CD4-positive, alpha-beta T cell (primary cell): ENCODE results near the gene GAS2L1. TPM values are rescaled to one million over a fixed set of nuclear protein-coding genes. Genes with fewer than 3 reads are reported as not detected.

Source experiments
- ATAC-seq: fragments of 200-7000 bp; cut with Tn5 transposase; one replicate; pipeline ENCODE4 v1.10.0; 2022; ENCODE audit warnings: mild to moderate bottlenecking; ENCODE audit not compliant: poor library complexity
- CTCF ChIA-PET: fragments of 350-600 bp; sonication (Branson Sonifier 250); formaldehyde crosslinking; loops from one replicate; lab custom pipeline; 2021; ENCODE audit warnings: antibody characterized with exemption, inconsistent platforms; lab: Charles Lee
- POLR2A ChIA-PET: fragments of 350-600 bp; sonication (Branson Sonifier 250); formaldehyde crosslinking; loops from one replicate; lab custom pipeline; 2021; ENCODE audit warnings: antibody characterized with exemption, inconsistent platforms; lab: Charles Lee
- DNase-seq, 14 experiments: peaks; one replicate each; pipeline ENCODE4 v3.0.0-alpha.2; 2013 to 2020; ENCODE audit warnings: mixed read lengths in 2 of 14
- H3K27ac ChIP-seq, 2 donors: one replicate each; pipeline versions ENCODE4 v1.5.1 to v1.7.0; 2013; ENCODE audit warnings: low read length in 2 of 2, low read depth in 1 of 2, mild to moderate bottlenecking in 1 of 2
- H3K27me3 ChIP-seq, 2 experiments: 1 replicate in 1 of 2; 2 replicates in 1 of 2; pipeline versions ENCODE4 v1.6.1 to v1.7.0; 2013; ENCODE audit warnings: low read length in 2 of 2, control low read depth in 1 of 2, mild to moderate bottlenecking in 1 of 2, moderate library complexity in 1 of 2; ENCODE audit not compliant: insufficient read depth in 2 of 2, control insufficient read depth in 1 of 2
- H3K36me3 ChIP-seq: one replicate; pipeline ENCODE4 v1.6.1; 2013; ENCODE audit warnings: low read length, control low read depth; ENCODE audit not compliant: insufficient read depth
- H3K4me1 ChIP-seq: one replicate; pipeline ENCODE4 v1.6.1; 2013; ENCODE audit warnings: low read length, control low read depth; ENCODE audit not compliant: insufficient read depth
- H3K4me3 ChIP-seq: one replicate; pipeline ENCODE4 v1.5.1; 2013; ENCODE audit warnings: mild to moderate bottlenecking, low read length, moderate library complexity
- H3K9me3 ChIP-seq, 2 experiments: 1 replicate in 1 of 2; 2 replicates in 1 of 2; pipeline versions ENCODE4 v1.6.1 to v1.7.0; 2013; ENCODE audit warnings: low read length in 2 of 2, mild to moderate bottlenecking in 2 of 2, control low read depth in 1 of 2, moderate library complexity in 1 of 2; ENCODE audit not compliant: control insufficient read depth in 1 of 2, insufficient read depth in 1 of 2
- H3K27ac Mint-ChIP-seq: one replicate; pipeline ENCODE4 v1.8.0; 2020; ENCODE audit warnings: mixed read lengths
- H3K27me3 Mint-ChIP-seq: one replicate; pipeline ENCODE4 v1.8.0; 2021; ENCODE audit warnings: mixed read lengths
- H3K36me3 Mint-ChIP-seq: one replicate; pipeline ENCODE4 v1.8.0; 2021; ENCODE audit warnings: low read depth, mixed read lengths
- H3K4me1 Mint-ChIP-seq: one replicate; pipeline ENCODE4 v1.8.0; 2021; ENCODE audit warnings: low read depth, mixed read lengths
- H3K4me3 Mint-ChIP-seq: one replicate; pipeline ENCODE4 v1.8.0; 2020; ENCODE audit warnings: mild to moderate bottlenecking, mixed read lengths
- H3K9me3 Mint-ChIP-seq: one replicate; pipeline ENCODE4 v1.8.0; 2020; ENCODE audit warnings: mixed read lengths
- intact Hi-C, 2 experiments: fragments of 100-400 bp; cut with DNase I in 1 of 2; cut with micrococcal nuclease in 1 of 2; formaldehyde crosslinking; loops; one replicate each; pipeline versions ENCODE4 v1.15.1 to v1.9.0; 2023 to 2025; cut with DNase I, micrococcal nuclease
- total RNA-seq, 174 experiments: library from RNA in 2 of 174; stranded (reverse) in 2 of 174; gene quantifications; one replicate each; pipeline ENCODE4 v1.2.3 and lab custom pipeline; 2021 to 2026
- TF ChIP-seq, protein P1 (sequence below): fragments of 200-600 bp; IDR thresholded peaks from one replicate; pipeline ENCODE4 v1.8.0; 2022; ENCODE audit warnings: antibody characterized with exemption, mild to moderate bottlenecking

Gene GAS2L1
- total RNA-seq, 2 experiments from 2014 or later, result 0.28 to 0.77 TPM

GRCh38 chr22:29310863-29311339, 4.5 kb downstream of the GAS2L1 start:
- H3K27me3 ChIP-seq, result peaks cover 36 to 39% of the 10 kb centered on the region in 2 experiments
- ChIA-PET POLR2A (no interaction called here), CTCF (no interaction called here)
- peak in 9 of 14 experiments; percentile 17 to 85 (median 45) for DNase-seq
- no peaks in the 10 kb centered on the region for H3K36me3 Mint-ChIP-seq
- TF ChIP-seq, protein P1, sequence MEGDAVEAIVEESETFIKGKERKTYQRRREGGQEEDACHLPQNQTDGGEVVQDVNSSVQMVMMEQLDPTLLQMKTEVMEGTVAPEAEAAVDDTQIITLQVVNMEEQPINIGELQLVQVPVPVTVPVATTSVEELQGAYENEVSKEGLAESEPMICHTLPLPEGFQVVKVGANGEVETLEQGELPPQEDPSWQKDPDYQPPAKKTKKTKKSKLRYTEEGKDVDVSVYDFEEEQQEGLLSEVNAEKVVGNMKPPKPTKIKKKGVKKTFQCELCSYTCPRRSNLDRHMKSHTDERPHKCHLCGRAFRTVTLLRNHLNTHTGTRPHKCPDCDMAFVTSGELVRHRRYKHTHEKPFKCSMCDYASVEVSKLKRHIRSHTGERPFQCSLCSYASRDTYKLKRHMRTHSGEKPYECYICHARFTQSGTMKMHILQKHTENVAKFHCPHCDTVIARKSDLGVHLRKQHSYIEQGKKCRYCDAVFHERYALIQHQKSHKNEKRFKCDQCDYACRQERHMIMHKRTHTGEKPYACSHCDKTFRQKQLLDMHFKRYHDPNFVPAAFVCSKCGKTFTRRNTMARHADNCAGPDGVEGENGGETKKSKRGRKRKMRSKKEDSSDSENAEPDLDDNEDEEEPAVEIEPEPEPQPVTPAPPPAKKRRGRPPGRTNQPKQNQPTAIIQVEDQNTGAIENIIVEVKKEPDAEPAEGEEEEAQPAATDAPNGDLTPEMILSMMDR, result no peak
- H3K9me3 ChIP-seq, result peaks cover 0 to 13% of the 10 kb centered on the region in 2 experiments
- H3K27ac ChIP-seq, result no peak overlapping the region
- peaks cover 69% of the 10 kb centered on the region for H3K4me1 ChIP-seq
- ATAC-seq, result peak; percentile 25
- intact Hi-C loops, result no loop called here
- peaks cover 23% of the 10 kb centered on the region for H3K4me1 Mint-ChIP-seq
- no peak overlapping the region for H3K4me3 ChIP-seq
- no peaks in the 10 kb centered on the region for H3K9me3 Mint-ChIP-seq
- peaks cover 40% of the 10 kb centered on the region for H3K27me3 Mint-ChIP-seq
- no peak overlapping the region for H3K4me3 Mint-ChIP-seq
- no peaks in the 10 kb centered on the region for H3K36me3 ChIP-seq
- H3K27ac Mint-ChIP-seq, result no peak overlapping the region

GRCh38 chr22:29311464-29312217, 5.2 kb downstream of the GAS2L1 start:
- Mint-ChIP-seq H3K9me3 (no peaks in the 10 kb centered on the region), H3K4me1 (peaks cover 19% of the 10 kb centered on the region), H3K27ac (no peak overlapping the region), H3K36me3 (no peaks in the 10 kb centered on the region), H3K4me3 (no peak overlapping the region), H3K27me3 (peaks cover 42% of the 10 kb centered on the region)
- Histone ChIP-seq H3K27ac (no peak overlapping the region), H3K27me3 (peaks cover 37 to 46% of the 10 kb centered on the region in 2 experiments), H3K36me3 (no peaks in the 10 kb centered on the region), H3K4me3 (no peak overlapping the region), H3K9me3 (peaks cover 0 to 13% of the 10 kb centered on the region in 2 experiments), H3K4me1 (peaks cover 62% of the 10 kb centered on the region)
- TF ChIP-seq, protein P1, result no peak
- ChIA-PET CTCF (no interaction called here), POLR2A (no interaction called here)
- intact Hi-C loops, result no loop called here
- ATAC-seq (no peak), DNase-seq (peak in 1 of 14 experiments; percentile 26)

DNA sequence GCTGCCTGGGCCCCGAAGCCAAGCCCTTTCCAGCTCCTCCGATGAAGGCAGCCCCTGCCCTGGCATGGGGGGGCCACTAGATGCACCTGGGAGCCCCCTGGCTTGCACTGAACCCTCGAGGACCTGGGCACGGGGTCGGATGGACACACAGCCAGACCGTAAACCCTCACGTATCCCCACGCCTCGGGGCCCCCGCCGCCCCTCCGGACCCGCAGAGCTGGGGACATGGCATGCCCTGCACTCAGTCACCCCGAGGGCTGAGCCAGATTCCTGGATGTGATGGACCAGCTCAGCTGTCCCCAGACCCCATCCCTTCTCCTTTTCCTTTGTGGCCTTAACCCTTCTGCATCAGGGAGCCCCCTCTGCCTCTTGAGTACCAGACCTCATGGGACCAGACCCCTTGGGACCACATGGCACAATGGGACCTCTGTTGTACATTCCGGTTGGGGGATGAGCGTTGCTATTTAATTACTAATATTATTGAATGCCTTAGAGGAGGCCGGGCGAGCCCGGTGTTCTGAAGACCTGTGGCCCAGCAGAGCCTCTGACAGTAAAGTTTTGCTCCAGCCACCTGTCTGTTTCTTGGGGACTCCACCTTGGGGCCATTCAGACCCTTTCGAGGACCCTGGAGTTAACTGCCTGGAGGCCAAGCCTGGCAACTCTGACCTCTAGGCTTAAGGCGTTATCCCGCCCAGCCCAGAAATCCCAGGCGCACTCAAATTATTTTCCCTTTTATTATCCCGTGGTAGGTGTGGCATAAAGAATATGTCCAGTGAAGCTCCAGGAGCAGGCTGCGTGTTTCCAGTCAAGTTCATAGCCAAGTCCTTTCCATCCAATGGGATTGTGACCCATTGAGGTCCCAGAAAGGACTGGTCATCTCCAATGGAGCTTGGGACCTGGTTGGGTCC, 6.0 kb downstream of the GAS2L1 start:
- Histone ChIP-seq H3K9me3 (peaks cover 0 to 13% of the 10 kb centered on the region in 2 experiments), H3K27ac (no peak overlapping the region), H3K27me3 (peaks cover 37 to 52% of the 10 kb centered on the region in 2 experiments), H3K4me1 (peaks cover 55% of the 10 kb centered on the region), H3K36me3 (no peaks in the 10 kb centered on the region), H3K4me3 (no peak overlapping the region)
- Mint-ChIP-seq H3K9me3 (no peaks in the 10 kb centered on the region), H3K27ac (no peak overlapping the region), H3K4me3 (no peak overlapping the region), H3K4me1 (peaks cover 21% of the 10 kb centered on the region), H3K36me3 (no peaks in the 10 kb centered on the region), H3K27me3 (peaks cover 48% of the 10 kb centered on the region)
- intact Hi-C loops, result no loop called here
- ChIA-PET CTCF (no interaction called here), POLR2A (no interaction called here)
- no peak for DNase-seq
- no peak for ATAC-seq
- TF ChIP-seq, protein P1, result no peak
